ENCODE results near the gene FRS3.

Gene FRS3

GRCh38 chr6:41733707-41734665 is 45.7 kb downstream of the FRS3 start (continued):
- no peak for TF ChIP-seq ZNF223 (tag by site-specific recombination; IDR thresholded peaks at IDR 0.05)
- TF ChIP-seq HOXC10 (CRISPR knock-in tag; IDR thresholded peaks at IDR 0.05) = 0 out of 2 replicates have a peak, but pooled peaks have one; percentile 38
- no peak for TF ChIP-seq ZNF514 (tag by site-specific recombination; IDR thresholded peaks at IDR 0.05)
- no peak for TF ChIP-seq YY2 (tag by site-specific recombination; IDR thresholded peaks at IDR 0.05)
- no peak for TF ChIP-seq PRDM4 (tag by site-specific recombination; IDR thresholded peaks at IDR 0.05)
- TF ChIP-seq ZSCAN18 (tag by site-specific recombination; IDR thresholded peaks at IDR 0.05) = no peak
- TF ChIP-seq TSHZ1 (tag by site-specific recombination; IDR thresholded peaks at IDR 0.05; ENCODE audit: borderline replicate concordance) = no peak
- no peak for TF ChIP-seq ZNF133 (tag by site-specific recombination; IDR thresholded peaks at IDR 0.05)
- TF ChIP-seq ZNF248 (tag by site-specific recombination; IDR thresholded peaks at IDR 0.05) = no peak
- TF ChIP-seq BCL11A (tag by site-specific recombination; IDR thresholded peaks at IDR 0.05; ENCODE audit: low read depth) = no peak
- TF ChIP-seq ZNF155 (tag by site-specific recombination; IDR thresholded peaks at IDR 0.05) = no peak
- no peak for TF ChIP-seq TCF7L2 (IDR thresholded peaks at IDR 0.05; ENCODE audit: borderline replicate concordance, low read depth, low read length)
- TF ChIP-seq SP7 (tag by site-specific recombination; IDR thresholded peaks at IDR 0.05) = 0 out of 2 replicates have a peak, but pooled peaks have one; percentile 27
- no peak for TF ChIP-seq ZNF558 (tag by site-specific recombination; IDR thresholded peaks at IDR 0.05)
- no peak for TF ChIP-seq ZNF768 (tag by site-specific recombination; IDR thresholded peaks at IDR 0.05)
- peak; percentile 45 for TF ChIP-seq ZBTB26 (tag by site-specific recombination; optimal IDR thresholded peaks at IDR 0.05)
- no peak for TF ChIP-seq TRIM28 (IDR thresholded peaks at IDR 0.05; ENCODE audit: borderline replicate concordance, low read length)
- no peak for TF ChIP-seq ZSCAN4 (tag by site-specific recombination; IDR thresholded peaks at IDR 0.05)
- no peak for TF ChIP-seq SALL2 (tag by site-specific recombination; IDR thresholded peaks at IDR 0.05; ENCODE audit: borderline replicate concordance)
- TF ChIP-seq ZNF24 (tag by site-specific recombination; IDR thresholded peaks at IDR 0.05) = no peak
- 0 out of 2 replicates have a peak, but pooled peaks have one; percentile 42 for TF ChIP-seq ZBTB10 (tag by site-specific recombination; IDR thresholded peaks at IDR 0.05)
- TF ChIP-seq HOXA7 (CRISPR knock-in tag; IDR thresholded peaks at IDR 0.05; ENCODE audit: borderline replicate concordance) = no peak
- no peak for TF ChIP-seq ZNF549 (tag by site-specific recombination; IDR thresholded peaks at IDR 0.05)
- TF ChIP-seq MYNN (tag by site-specific recombination; IDR thresholded peaks at IDR 0.05; ENCODE audit: borderline replicate concordance) = no peak
- no peak for TF ChIP-seq ZNF529 (tag by site-specific recombination; IDR thresholded peaks at IDR 0.05; ENCODE audit: insufficient replicate concordance)
